WTC11 (cell line): ENCODE data around the gene AKAP6.

Experiments
- ATF1 ChIP-seq: sonication (generic); formaldehyde crosslinking; IDR thresholded peaks from 2 replicates; pipeline ENCODE4 v1.8.1; 2023; ENCODE audit warnings: mild to moderate bottlenecking, moderate library complexity, missing genetic modification reagents
- CBFB ChIP-seq: sonication (generic); formaldehyde crosslinking; IDR thresholded peaks from 2 replicates; pipeline ENCODE4 v1.8.1; 2022; ENCODE audit warnings: mild to moderate bottlenecking, low read depth, missing genetic modification reagents
- FOXK1 ChIP-seq: sonication (generic); formaldehyde crosslinking; IDR thresholded peaks from 2 replicates; pipeline ENCODE4 v1.8.0; 2022; ENCODE audit warnings: mild to moderate bottlenecking, moderate library complexity, missing genetic modification reagents
- NFE2L1 ChIP-seq: sonication (generic); formaldehyde crosslinking; IDR thresholded peaks from 2 replicates; pipeline ENCODE4 v1.8.1; 2023; ENCODE audit warnings: missing genetic modification reagents
- TF ChIP-seq, protein P1 (sequence below): fragments of 200-600 bp; IDR thresholded peaks from 2 replicates; pipeline ENCODE4 v1.8.0; 2022; ENCODE audit warnings: antibody characterized with exemption
- TF ChIP-seq, protein P2 (sequence below): sonication (generic); formaldehyde crosslinking; IDR thresholded peaks from 2 replicates; pipeline ENCODE4 v1.8.1; 2023; ENCODE audit warnings: mild to moderate bottlenecking, missing genetic modification reagents
- TF ChIP-seq, protein P3 (sequence below): sonication (generic); formaldehyde crosslinking; IDR thresholded peaks from 2 replicates; pipeline ENCODE4 v1.8.1; 2022; ENCODE audit warnings: mild to moderate bottlenecking, moderate library complexity, missing genetic modification reagents
- TF ChIP-seq, protein P4 (sequence below): sonication (generic); formaldehyde crosslinking; IDR thresholded peaks from 2 replicates; pipeline ENCODE4 v1.8.0; 2022; ENCODE audit warnings: mild to moderate bottlenecking, missing genetic modification reagents

DNA sequence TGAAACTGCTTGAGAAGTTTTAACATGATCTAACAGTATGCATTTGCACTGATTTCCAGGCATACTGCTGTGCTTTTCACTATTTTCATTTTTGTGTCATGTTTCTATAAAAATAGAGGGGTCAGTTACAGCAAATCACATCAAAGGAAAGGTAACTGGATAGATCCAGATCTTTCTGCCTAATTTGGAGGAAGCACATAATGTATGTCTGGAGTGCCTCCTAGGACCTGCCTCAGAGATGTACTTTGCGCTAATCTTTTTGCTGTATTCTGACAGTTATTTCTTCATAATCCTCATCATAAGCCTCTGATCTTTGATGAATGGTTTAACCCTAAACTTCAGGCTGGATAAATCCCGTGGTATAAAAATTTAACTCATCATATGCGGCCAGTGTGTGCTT is 498.4 kb downstream of the AKAP6 start:
- TF ChIP-seq, protein P1, sequence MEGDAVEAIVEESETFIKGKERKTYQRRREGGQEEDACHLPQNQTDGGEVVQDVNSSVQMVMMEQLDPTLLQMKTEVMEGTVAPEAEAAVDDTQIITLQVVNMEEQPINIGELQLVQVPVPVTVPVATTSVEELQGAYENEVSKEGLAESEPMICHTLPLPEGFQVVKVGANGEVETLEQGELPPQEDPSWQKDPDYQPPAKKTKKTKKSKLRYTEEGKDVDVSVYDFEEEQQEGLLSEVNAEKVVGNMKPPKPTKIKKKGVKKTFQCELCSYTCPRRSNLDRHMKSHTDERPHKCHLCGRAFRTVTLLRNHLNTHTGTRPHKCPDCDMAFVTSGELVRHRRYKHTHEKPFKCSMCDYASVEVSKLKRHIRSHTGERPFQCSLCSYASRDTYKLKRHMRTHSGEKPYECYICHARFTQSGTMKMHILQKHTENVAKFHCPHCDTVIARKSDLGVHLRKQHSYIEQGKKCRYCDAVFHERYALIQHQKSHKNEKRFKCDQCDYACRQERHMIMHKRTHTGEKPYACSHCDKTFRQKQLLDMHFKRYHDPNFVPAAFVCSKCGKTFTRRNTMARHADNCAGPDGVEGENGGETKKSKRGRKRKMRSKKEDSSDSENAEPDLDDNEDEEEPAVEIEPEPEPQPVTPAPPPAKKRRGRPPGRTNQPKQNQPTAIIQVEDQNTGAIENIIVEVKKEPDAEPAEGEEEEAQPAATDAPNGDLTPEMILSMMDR, result no peak
- TF ChIP-seq NFE2L1 (CRISPR knock-in tag), result no peak
- no peak for TF ChIP-seq FOXK1
- TF ChIP-seq, protein P2, sequence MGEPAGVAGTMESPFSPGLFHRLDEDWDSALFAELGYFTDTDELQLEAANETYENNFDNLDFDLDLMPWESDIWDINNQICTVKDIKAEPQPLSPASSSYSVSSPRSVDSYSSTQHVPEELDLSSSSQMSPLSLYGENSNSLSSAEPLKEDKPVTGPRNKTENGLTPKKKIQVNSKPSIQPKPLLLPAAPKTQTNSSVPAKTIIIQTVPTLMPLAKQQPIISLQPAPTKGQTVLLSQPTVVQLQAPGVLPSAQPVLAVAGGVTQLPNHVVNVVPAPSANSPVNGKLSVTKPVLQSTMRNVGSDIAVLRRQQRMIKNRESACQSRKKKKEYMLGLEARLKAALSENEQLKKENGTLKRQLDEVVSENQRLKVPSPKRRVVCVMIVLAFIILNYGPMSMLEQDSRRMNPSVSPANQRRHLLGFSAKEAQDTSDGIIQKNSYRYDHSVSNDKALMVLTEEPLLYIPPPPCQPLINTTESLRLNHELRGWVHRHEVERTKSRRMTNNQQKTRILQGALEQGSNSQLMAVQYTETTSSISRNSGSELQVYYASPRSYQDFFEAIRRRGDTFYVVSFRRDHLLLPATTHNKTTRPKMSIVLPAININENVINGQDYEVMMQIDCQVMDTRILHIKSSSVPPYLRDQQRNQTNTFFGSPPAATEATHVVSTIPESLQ (CRISPR knock-in tag), result no peak
- TF ChIP-seq, protein P3, sequence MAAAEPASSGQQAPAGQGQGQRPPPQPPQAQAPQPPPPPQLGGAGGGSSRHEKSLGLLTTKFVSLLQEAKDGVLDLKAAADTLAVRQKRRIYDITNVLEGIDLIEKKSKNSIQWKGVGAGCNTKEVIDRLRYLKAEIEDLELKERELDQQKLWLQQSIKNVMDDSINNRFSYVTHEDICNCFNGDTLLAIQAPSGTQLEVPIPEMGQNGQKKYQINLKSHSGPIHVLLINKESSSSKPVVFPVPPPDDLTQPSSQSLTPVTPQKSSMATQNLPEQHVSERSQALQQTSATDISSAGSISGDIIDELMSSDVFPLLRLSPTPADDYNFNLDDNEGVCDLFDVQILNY, result no peak
- TF ChIP-seq ATF1 (CRISPR knock-in tag), result no peak
- TF ChIP-seq CBFB, result no peak
- TF ChIP-seq, protein P4, sequence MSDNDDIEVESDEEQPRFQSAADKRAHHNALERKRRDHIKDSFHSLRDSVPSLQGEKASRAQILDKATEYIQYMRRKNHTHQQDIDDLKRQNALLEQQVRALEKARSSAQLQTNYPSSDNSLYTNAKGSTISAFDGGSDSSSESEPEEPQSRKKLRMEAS (CRISPR knock-in tag), result no peak
